Globus pallidus (tissue), 1 donor: Measurements from ENCODE around the gene TRIM61.
"Not testable (repeated sequence)": the region's sequence is repeated elsewhere in the genome, so short reads cannot be mapped to it uniquely, and the experiment has no call there.

Source experiments
- DNase-seq: peaks from one replicate; pipeline ENCODE4 v3.0.0-alpha.2; 2015; ENCODE audit warnings: low spot score

TRIM61 gene

DNA sequence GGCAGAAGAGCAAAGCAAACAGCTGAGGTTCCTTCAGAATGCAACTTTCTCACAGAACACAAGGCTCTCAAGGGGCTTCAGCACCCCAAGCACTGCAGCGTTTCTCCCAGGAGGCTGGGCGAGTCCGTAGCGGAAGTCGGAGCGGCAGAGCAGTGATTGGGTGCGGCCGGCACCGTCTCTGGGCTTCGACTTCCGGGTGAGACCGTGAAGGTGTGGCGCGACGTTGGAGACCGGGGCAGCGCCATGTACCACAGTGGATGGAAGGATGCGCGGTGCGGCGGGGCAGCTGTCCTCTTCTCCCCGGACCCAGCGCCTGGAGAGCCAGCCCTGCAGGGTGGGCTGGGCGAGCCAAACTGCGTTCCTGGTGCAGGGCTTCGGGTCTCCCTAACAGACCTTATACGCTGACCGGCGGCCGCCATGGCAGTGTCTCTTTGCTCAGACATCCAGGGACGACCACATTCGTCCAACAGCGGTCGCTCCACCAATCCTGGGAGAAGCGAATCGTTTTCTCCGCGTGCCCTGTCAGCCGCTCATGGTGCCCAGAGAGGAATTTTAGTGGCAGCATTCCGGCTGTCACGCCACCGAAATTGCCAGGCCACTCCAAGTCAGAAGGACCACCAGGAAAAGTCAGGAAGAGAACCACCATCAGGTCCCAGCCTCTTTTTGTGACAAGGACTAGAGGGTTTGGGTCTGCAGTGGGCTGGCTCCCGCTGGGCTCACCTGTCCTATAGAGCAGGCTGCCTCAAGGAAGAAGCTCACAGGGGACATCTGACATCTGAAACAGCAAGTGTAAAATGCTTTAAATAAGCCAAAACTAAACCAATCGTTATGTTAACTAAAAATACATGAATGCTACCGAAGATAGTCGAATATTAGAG lies 20.5 kb downstream of the TRIM61 start:
- DNase-seq, result peak; percentile 83

DNA sequence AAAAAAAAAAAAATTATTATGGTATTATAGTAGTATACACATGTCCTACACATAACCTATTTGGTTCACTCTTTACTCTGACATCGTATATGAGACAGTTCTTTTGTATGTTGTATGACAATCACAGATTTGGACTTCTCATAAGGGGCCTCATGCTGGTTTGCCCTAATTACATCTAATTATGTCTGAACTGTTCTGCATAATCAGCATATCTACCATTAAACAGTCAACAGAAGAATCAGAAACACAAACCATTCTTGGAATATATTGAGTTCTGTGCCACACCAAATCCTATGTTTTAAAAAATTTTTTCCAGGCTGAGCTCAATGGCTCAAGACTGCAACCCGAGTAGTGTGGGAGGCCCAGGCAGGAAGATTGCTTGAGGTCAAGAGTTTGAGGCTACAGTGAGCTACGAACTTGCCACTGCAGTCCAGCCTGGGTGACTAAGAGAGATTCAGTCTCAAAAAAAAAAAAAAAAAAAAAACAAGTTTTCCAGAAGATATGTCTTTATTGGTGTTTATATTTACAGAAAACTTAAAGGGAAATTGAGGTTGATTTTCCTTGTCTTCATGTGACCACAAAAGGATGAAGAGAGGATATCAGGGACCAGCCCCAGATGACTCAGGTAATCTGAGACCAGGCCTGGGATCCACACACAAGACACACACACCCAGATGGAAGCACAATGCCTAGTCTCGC lies 22.2 kb downstream of the TRIM61 start:
- no peak for DNase-seq

DNA sequence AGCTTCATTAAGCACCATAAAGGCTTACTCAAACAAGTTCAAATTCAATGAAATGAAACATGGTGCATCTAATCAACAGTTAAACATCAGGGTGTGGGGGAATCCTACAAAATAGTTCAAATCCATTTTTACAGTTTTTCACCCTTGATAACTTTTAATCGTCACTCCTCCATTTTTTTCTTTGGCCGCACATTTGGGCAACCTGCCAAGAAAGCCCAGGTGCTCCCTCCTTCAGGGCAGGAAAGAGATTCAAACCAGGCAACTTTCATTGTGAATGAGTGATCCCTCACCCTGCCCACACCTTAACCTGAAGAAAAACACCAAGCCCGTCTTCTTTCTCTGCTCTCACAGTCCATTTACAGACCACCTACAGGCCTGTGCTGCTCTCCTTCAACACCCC lies 24.9 kb downstream of the TRIM61 start:
- no peak for DNase-seq

DNA sequence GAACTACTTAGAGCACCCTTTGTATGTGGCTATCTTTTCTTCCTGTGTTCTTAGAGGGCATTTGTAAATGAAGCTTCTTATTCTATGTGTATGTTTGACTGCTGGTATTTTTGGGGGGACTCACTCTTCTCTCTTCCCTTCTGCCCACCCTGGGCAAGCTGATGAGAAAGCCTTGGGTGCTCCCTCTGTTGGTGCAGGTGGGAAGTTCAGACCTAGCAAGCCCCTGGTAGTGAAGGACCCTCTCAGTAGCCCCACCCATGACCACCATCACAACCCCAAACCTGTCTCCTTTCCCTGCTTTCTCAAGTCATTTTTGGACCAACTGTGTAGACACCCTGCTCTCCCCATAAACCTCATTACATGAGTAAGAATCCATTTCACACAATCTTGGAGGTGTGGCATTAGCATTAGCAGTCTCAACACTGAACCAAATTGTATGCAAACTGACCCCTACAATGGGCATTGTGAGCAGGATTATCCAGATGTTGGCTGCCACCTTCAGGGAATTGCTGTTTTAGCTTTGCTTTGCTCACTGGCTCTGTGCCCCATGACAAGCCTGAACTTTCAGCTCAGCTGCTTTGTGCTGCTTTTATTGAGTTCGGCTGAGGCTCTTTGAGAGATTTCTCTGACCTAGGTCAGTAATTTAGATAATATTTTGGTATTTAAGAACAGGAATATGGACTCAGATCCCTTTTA lies 27.9 kb downstream of the TRIM61 start:
- DNase-seq, result no peak

DNA sequence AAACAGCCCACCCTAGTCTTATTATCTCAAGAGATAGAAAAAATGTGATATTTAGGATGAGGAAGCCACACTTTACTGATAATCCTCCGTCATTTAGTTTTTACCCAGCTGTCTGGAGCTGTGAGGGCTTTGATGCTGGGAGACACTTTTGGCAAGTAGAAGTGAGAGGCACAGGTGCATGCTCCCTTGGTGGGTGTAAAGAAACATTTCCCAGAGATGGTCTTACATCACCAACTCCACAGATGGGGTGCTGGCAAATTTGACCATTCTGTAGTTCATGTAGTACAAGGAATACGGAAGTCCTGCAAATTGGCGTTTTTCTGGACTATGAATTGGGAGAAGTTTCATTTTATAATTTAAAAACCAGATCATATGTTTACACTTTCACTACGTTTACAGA lies 28.5 kb downstream of the TRIM61 start:
- DNase-seq, result no peak

DNA sequence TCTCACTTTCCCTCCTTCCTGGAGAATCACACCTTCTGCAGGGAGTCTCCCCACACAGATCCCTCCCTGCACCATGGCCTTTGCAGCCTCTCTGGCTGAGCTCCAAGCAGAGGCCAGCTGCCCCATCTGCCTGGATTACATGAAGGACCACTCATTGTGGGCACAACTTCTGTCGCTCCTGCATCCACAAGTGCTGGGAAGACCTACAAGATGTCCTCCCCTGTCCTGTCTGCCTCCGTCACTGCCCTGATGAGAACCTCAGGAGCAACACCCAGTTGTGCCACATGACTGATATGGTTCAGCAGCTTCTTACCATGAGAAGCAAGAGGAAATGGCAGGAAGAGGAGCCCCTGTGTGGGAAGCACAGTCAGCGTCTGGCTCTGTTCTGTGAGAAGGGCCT lies 29.5 kb downstream of the TRIM61 start:
- DNase-seq, result not testable (repeated sequence)

DNA sequence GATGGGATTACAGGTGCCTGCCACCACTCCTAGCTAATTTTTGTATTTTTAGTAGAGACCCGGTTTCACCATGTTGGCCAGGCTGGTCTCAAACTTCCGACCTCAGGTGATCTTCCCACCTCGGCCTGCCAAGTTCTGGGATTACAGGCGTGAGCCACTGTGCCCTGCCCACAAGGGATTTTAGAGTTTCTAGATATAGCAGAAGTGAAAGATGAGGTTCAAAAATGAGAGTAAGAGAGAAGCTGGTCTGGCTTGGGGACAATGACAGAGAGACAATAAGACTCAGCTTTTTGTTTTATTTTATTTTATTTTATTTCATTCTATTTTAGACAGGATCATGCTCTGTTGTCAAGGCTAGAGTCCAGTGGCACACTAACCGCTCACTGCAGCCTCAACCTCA lies 30.6 kb downstream of the TRIM61 start:
- no peak for DNase-seq

DNA sequence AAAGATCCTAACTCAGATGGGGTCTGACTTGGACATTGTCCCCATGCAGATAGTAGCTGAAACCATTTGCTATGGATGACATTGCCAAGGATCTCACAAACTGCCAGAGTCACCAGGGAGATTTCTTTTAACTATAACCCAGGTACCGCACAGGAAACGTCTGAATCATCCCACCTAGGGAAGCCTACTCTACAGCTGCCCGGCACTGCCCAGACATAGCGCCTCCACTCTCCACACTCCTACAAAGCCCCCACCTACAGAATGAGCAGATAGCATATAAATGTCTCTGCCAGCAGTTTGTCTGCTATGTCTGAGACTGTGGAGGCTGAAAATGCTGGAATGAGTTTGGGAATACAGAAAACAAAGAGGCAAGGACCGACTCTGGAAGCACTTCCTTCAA lies 32.3 kb downstream of the TRIM61 start:
- no peak for DNase-seq

DNA sequence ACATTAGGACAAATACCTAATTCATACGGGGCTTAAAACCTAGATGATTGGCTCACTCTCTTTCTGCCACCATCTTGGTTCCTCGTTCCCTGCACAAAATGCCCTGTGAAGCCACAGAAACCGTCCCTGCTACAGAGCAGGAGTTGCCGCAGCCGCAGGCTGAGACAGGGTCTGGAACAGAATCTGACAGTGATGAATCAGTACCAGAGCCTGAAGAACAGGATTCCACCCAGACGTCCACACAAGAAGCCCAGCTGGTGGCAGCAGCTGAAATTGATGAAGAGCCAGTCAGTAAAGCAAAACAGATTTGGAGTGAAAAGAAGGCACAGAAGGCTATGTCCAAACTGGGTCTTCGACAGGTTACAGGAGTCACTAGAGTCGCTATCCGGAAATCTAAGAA lies 34.3 kb downstream of the TRIM61 start:
- DNase-seq, result no peak

DNA sequence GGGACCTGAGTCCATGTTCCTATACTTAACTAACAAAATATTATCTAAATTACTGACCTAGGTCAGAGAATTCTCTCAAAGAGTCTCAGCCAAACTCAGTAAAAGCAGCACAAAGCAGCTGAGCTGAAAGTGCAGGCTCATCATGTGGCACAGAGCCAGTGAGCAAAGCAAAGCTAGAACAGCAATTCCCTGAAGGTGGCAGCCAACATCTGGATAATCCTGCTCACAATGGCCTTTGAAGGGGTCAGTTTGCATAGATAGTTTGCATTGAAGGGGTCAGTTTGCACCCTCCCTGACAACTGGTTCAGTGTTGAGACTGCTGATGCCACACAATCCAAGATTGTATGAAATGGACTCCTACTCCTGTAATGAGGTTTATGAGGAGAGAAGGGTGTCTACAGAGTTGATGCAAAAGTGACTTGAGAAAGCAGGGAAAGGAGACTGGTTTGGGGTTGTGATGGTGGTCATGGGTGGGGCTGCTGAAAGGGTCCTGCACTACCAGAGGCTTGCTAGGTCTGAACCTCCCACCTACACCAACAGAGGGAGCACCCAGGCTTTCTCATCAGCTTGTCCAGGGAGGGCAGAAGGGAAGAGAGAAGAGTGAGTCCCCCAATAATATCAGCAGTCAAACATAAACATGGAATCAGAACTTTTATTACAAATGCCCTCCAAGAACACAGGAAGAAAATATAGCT lies 39.7 kb downstream of the TRIM61 start:
- peak; percentile 67 for DNase-seq

DNA sequence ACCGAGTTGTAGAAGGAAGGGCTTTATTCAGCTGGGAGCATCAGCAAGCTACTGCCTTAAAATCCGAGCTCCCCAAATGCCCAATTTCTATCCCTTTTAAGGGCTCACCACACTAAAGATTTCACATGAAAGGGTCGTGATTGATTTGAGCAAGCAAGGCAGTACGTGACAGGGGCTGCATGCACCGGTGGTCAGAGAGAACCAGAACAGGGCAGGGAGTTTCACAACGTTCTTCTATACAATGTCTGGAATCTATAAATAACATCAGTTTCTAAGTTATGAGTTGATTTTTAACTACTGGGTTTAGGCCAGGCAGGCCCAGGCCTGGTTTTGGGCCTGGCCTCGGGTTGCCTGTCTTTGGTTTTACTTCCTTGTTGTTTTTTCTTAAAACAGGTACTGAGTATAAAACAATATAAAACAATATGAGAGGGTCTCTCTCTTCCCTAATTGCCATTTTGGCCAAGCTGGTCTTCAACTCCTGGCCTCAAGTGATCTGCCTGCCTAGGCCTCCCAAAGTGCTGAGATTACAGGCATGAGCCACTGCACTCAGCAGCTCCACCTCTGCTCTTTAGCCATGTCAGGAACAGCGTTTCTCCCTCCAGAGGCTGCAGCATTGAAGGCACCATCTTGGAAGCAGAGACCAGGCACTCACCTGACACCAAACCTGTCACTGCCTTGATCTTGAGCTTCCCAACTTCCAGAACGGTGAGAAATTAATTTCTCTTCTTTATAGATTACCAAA lies 41.4 kb downstream of the TRIM61 start:
- DNase-seq, result not testable (repeated sequence)

DNA sequence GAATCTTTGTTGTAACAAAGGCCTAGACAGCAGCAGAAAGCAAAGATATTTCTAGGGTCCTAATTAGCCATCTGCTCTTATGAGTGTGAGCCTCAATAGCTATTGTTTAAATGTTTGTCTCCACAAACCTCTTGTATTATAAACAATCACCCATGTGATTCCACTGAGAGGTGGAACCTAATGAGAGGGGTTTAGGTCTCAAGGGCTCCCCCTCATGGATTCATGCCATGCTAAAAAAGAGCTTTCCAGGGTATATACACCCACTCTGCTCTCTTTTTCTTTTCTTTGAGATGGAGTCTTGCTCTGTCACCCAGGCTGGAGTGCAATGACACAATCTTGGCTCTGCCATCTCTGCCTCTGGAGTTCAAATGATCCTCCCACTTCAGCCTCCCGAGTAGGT lies 42.1 kb downstream of the TRIM61 start:
- DNase-seq, result no peak

DNA sequence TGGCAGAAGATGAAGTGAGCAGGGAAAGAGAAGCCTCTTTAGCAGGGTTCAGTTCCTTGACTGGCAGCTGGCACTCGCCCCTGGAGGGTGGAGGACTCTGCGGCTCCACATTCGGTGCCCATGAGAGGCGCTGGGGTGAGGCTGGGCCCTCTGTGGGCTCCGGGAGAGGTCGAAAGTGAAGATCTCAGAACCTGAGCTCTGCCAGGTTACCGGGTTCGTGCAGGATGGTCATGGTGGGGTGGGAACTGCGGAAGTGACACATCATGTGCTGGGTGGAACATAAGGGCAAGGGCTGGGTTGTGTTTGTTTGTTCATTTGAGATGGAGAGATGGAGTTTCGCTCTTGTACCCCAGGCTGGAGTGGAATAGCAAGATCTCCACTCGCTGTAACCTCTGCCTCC lies 44.2 kb downstream of the TRIM61 start:
- no peak for DNase-seq

DNA sequence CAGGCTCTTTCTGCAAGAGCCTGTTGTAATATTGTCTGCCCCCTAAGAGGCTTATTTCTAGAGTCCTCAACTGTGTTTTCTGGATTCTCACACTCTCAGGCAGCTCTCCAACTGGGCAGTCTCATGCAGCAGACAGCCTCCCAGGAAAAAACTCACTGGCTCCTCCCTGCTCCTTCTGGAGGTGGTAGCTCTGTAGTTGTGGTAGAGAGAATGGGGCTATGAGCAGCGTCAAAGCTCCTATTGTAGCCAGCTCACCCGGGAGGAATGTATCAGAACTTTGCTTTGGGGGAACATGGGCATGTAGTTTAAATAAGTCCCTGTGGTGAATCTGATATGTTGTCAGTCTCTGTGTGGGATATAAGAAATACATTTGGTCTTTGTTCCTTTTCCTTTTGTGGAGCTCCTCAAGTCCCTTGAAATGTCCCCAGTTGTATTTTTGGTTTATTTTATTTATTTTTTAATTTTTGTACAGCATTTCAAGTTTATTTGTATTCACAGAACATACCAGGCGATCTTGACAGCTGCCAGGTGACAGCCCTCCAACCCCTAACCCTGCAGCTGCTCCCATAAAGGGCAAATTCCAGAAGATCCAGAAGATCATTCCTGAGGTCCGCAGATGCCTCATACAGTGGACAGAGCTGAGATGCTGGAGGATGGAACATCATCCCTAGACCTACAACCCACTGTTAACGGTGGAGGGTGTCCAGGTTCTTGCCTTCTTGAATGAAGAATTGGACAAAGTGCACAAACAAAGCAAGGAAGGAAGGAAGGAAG lies 45.7 kb downstream of the TRIM61 start:
- DNase-seq, result no peak

DNA sequence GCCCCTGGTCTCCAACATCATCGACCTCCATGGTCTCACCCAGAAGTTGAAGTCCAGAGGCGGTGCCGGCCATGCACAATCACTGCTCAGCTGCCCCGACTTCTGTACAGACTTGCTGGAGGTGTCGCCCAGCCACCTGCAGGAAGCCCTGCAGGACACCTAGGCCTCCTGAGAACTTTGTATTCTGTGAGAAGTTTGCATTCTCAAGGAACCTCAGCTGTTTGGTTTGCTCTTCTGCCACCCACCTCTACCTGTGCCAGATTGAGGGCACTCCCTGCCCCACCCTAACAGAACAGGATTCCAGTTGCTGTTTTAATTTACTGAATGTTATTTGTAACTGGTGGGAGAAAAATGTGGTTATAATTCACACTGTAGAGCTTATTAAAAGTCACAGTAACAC lies 46.8 kb downstream of the TRIM61 start:
- DNase-seq, result no peak

DNA sequence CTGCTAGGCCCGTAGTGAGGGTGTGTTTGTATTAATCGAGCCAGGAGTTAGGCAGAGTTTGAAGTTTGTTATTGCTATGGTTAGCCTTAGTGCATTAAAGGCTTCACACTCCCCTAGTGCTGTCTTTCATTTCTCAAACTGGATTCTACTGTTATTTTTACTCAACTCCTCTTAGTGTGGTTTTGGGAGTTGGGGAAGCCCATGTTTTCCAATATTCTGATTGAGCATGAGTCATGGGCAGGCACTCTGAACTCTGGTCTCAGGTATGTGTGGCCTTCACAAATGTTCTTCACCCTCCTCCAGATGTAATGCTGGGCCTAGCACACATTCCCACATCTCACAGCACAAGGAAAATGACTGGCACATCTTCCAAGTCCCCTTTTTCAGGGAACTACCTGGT lies 50.4 kb downstream of the TRIM61 start:
- DNase-seq, result not testable (repeated sequence)

DNA sequence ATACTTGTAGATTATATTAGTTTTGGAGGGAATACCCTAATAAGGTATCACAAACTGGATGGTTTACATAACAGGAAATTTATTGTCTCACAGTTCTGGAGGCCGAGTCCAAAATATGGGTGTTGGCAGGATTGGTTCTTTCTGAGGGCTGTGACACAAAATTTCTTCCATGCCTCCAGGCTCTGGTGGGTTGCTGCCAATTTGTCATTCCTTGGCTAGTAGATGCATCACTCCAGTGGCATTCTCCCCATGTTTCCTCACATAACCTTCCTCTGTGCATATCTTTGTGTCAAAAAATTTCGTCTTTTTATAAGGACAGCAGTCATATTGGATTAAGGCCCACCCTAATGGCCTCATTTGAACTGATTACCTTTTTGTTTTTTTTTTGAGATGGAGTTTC lies 51.2 kb downstream of the TRIM61 start:
- no peak for DNase-seq

DNA sequence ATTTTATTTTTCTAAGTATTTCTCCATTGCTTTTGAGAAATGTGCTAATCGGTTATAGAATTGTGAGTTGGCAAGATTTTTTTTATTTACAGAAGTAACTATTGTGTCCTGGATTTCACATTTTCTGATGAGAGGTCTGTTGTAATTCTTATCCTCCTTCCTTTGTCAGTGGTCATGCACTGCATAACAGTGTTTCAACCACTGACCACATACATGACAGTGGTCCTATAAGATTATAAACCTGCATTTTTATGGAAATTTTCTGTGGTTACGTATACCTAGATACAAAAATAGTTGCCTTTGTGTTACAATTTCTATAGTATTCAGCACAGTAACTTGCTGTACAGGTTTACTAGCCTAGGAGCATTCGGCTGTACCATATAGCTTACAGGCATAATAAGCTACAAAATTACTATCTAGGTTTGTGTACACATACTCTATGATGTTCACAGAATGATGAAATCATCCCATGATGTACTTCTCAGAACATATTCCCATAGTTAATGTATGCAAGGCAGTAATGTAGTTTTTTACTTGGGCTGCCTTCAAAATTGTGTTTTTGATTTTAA lies 52.7 kb downstream of the TRIM61 start:
- DNase-seq, result no peak

DNA sequence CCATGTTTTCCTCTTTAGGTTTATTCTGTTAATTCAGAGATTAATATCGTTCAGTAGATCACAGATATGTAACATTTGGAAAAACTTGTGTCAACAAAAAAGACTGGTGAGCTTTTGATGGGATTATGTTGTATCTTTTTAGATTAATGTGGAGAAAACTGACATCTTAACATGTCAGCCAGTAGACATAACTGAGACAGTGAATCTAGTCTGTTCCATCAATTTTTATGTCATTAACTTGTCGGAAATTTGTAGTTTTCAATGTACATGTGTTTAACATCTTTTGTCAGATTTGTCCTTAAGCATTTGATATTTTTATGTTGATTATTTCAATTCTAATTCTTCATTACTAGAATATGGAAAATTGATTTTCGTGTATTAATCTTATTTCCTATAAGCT lies 58.5 kb downstream of the TRIM61 start:
- no peak for DNase-seq
